Occipital lobe (tissue), 2 donors: Measurements from ENCODE around the gene PSMD2. TPM values are rescaled to one million over a fixed set of nuclear protein-coding genes. Genes with fewer than 3 reads are reported as not detected.

Source experiments
- DNase-seq: peaks from one replicate; lab custom pipeline; 2025; lab: John Stamatoyannopoulos, UW
- total RNA-seq: library from RNA; depleted of rRNA; stranded (reverse); fragments of >200 nt; gene quantifications from one replicate; pipeline ENCODE4 v1.2.3, GENCODE V29; 2014

The PSMD2 gene
- total RNA-seq, 1 donor from 2014 or later = 244 TPM

DNA sequence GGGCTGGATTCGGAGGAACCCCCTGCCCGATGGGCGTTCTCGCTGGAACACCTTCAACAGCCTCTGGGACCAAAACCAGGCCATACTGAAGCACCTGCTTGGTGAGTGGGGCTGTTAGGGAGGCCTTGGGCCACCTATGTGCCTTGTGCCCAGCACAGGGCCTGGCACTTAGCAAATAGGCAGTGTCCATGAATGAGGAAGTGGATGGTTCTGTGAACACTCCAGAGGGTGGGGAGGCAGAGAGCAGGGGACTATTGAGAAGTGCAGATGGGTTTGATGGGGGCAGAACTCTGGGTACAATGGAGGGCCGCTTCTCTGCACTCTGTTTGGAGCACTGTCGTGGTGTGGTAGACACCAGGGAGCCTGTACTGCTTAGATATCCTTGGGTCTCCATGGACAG, 21.7 kb upstream of the PSMD2 start:
- no peak for DNase-seq

DNA sequence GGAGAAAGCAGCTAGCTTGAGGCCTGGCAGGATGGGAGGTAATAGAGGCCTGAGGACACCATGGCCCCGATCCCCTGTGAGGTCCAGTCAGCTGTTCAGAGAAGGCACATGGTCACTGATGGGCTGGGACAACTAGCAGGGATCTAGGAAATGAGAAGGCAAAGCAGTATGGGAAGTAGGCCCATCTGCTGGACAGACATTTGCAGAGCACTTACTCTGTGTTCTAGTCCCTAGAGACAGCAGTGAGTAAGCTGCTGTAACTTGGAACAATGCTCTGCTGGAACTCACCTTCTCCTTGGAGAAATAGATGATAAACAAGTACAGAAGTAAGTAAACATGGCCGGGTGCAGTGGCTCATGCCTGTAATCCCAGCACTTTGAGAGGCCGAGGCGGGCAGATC, 16.1 kb upstream of the PSMD2 start:
- no peak for DNase-seq

DNA sequence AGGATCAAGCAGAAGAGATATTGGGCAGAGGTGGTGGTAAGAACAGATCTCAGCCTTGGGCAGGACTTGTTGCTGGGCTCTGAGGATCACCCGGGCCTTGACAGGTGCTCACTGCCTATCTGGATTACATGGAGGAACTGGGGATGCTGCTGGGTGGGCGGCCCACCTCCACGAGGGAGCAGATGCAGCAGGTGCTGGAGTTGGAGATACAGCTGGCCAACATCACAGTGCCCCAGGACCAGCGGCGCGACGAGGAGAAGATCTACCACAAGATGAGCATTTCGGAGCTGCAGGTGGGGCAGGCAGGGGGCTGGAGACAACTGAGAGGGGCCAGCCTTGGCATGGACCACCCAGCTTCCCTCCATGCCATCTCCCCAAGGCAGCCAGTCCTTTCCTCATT, 15.4 kb upstream of the PSMD2 start:
- no peak for DNase-seq

DNA sequence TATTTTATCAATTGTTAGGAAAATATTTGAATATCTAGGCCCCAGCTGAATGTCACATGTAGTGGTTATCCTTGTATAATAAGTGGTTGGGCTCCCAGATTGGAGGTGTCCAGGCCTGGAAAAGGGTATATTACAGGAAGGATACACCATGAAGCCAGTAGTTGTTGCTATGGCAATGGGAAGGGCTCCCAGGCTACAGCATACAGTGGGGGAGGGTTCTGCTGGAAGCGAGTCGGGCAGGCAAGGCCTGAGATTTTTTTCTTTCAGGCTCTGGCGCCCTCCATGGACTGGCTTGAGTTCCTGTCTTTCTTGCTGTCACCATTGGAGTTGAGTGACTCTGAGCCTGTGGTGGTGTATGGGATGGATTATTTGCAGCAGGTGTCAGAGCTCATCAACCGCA, 14.3 kb upstream of the PSMD2 start:
- peak; percentile 70 for DNase-seq

DNA sequence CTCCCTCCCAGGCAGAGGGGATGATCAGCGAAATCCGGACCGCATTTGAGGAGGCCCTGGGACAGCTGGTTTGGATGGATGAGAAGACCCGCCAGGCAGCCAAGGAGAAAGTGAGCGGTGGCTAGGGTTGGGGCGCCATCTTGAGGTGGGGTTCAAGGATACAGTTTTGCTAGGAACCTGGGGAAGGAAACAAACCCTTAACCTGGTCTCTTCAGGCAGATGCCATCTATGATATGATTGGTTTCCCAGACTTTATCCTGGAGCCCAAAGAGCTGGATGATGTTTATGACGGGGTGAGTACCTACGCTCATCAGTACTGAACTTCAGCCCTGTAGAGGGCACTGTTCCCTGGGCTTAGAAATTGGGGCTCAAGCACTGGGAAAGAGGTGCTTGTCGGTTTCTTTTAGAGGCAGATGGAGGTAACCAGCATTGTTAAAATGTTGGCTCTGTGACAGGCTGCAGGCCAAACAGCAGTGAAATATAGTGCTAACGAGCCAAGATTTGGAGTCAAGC, 9.6 kb upstream of the PSMD2 start:
- DNase-seq = peak; percentile 29

DNA sequence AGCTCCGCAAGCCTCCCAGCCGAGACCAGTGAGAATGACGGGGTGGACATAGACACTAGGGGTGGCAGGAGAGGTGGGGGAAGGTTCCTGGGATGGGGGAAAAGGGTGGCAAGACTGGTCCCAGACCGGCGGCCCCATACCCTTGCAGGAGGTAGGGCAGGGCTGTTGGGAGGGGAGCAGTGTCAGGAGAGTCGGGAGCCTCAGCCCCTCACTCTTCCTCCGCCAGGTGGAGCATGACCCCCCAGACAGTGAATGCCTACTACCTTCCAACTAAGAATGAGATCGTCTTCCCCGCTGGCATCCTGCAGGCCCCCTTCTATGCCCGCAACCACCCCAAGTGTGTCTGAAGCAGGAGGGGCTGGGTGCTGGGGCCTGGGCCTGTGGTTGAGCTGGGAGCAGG, 8.7 kb upstream of the PSMD2 start:
- DNase-seq = no peak

DNA sequence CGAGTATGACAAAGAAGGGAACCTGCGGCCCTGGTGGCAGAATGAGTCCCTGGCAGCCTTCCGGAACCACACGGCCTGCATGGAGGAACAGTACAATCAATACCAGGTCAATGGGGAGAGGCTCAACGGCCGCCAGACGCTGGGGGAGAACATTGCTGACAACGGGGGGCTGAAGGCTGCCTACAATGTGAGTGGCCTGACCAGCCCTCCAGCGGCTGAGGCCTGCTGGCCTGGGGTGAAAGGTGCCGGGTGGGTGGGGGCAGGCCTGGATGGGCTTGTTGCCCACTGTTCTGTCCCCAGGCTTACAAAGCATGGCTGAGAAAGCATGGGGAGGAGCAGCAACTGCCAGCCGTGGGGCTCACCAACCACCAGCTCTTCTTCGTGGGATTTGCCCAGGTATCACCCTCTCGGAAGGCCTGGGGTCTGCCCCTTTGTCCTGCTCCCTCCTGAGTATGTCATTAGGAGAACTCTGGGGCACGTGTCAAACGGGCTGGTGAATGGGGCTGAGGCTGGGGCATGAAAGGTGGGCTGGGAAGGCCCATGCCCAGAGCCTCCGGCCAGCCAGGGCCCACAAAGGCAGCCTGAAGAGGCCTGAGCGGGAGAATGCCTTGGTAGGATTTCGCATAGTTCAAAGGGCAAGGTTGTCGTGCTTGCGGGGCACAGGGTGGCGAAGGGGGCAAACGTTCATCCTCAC, 7.8 kb upstream of the PSMD2 start:
- no peak for DNase-seq

DNA sequence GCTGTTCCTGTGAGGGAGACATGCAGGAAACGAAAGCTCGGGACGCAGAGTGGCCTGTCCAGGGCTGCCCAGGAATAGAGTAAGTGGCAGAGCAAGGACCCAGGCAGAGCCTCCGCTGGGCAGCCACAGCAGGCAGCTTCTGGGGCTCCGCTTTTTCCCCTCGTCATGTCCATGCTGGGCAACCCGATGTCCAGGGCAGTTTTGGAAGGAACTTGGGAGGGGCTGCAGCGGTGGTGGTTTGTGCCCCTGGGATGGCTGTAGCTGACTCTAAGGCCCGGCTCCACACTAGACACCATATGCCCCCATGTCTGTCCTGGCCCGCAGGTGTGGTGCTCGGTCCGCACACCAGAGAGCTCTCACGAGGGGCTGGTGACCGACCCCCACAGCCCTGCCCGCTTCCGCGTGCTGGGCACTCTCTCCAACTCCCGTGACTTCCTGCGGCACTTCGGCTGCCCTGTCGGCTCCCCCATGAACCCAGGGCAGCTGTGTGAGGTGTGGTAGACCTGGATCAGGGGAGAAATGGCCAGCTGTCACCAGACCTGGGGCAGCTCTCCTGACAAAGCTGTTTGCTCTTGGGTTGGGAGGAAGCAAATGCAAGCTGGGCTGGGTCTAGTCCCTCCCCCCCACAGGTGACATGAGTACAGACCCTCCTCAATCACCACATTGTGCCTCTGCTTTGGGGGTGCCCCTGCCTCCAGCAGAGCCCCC, 7.1 kb upstream of the PSMD2 start:
- no peak for DNase-seq

DNA sequence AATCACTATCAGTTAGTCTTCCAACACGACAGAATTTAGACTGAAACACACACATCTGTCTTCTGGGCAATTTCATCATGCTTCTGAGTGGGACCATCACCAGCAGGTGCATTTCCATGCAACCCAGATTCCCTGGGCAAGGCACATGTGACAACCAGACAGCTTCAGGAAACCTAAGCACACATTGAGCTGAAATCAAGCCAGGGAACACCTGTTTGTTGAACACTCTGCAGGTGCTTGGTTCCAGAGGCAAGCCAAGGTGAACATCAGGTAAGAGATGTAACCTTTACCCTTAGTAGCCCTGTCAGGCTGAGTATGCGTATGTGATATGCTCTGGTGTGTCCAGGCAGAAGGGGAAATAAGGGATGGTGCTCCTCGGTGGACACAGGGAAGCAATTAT, 3.3 kb upstream of the PSMD2 start:
- DNase-seq = no peak

DNA sequence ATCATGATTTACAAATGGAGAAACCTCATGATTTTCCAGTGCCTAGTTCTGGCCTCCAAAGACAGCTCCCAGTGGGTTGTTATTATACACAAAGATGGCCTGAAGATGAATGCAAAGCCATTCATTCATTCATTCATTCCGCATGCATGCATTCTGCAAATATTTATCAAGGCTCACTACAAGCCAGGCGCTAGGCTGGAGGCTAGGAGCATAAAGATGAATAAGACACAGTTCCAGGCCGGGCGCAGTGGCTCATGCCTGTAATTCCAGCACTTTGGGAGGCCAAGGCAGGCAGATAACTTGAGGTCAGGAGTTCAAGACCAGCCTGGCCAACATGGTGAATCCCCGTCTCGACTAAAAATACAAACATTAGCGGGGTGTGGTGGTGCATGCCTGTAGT, 2.4 kb upstream of the PSMD2 start:
- DNase-seq = no peak

DNA sequence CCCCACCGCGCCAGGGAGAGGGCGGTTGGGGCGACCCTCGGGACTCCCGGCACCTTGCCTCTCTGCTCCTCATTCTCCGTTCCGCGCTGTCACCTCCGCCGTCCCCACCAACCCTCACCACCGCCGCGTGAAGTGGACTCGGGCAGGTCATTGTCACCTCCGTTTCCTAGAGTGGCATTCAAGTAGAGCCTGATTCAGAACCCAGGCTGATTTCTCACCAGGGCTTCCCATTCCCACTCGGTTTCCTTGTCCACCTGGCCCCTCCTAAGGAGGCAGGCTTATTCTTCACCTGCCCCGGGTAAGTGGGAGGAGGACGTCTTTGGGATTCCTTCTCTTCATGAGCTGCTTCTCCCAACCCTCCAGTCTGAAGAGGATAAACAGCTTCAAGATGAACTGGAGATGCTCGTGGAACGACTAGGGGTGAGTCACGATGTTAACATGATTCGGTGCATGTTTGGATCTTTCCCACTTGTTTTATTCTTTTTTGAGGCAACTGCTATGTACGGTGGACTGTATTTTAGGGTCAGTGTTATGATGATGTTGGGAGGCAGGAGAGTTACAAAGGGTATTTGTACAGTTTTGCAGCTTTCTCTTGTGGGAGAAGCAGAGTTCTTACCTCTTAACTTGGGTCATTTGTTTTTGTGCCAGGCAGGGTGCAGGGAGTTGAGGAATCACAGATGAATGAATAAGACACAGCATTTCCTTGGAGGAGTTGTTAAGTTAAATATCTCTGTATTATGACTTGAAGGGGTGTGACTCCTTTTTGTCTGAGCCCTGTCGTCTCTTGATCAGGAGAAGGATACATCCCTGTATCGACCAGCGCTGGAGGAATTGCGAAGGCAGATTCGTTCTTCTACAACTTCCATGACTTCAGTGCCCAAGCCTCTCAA, 692 bp downstream of the PSMD2 start:
- DNase-seq = no peak

DNA sequence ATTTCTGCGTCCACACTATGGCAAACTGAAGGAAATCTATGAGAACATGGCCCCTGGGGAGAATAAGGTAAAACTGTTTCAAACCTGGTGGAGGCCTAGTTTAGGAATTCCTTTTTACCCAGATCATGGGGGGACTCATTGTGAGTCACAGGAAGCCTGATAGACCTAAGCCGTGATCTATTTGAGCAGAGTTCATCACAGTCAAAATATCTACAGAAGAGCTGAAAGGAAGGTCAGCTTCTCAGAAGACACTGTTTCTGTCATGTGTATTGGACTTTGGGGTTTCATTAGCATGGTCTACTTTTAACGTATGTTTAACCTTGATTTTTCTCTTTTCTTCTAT, 1.3 kb downstream of the PSMD2 start:
- DNase-seq = no peak

DNA sequence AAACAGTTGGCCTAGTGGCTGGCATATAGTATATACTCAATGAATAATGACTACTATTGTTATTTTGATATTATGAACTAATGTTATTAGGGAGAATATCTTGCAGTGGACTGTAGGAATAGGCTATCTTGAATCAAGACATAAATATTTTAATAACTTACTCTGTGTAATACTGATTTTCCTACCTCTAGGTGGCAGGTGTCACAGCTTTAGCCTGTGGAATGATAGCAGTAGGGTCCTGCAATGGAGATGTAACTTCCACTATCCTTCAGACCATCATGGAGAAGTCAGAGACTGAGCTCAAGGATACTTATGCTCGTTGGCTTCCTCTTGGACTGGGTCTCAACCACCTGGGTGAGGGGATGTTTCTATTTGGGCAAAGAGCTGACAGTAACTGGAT, 6.5 kb downstream of the PSMD2 start:
- no peak for DNase-seq

DNA sequence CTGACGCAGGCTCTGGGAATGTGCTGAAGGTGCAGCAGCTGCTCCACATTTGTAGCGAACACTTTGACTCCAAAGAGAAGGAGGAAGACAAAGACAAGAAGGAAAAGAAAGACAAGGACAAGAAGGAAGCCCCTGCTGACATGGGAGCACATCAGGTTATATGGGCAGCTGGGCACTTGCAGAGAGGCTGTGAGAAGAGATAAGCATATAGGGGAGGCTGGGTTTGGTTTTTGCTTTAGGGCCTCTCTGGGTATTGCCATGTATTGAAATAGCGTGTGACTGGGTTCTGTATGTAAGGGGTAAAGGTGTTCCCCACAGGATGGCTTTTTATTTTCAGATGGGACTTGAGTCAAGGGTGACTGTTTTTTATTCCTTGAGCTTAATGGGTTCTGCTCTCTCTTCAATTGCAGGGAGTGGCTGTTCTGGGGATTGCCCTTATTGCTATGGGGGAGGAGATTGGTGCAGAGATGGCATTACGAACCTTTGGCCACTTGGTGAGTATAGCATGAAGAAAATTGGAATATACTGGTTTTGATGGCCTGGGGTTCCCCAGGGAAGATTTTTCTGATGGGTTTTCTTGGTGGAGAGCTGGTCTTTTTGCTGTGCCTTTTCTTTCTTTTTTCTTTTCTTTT, 7.4 kb downstream of the PSMD2 start:
- no peak for DNase-seq

DNA sequence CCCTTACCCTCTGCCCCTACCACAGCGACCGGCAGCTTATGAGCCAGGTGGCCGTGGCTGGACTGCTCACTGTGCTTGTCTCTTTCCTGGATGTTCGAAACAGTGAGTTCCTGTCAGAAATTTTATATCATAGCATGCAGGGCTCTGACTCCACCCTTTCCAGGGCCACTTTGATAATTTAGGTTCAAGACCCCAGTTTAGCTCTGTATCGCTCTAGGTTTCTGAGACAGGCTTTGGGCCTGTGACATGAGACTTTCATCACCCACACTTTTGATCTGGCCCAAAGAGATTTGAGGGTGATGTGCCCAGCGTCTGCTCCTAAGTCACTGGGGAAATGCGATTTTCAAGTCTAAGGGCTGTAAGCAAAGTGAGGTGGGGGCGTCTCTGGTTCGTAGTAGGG, 8.9 kb downstream of the PSMD2 start:
- no peak for DNase-seq

DNA sequence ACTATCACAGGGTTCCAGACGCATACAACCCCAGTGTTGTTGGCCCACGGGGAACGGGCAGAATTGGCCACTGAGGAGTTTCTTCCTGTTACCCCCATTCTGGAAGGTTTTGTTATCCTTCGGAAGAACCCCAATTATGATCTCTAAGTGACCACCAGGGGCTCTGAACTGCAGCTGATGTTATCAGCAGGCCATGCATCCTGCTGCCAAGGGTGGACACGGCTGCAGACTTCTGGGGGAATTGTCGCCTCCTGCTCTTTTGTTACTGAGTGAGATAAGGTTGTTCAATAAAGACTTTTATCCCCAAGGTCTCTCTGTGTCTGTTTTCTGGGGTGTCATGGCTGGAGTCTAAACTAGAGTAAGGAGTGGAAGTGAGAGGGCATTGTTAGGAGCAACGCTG, 9.7 kb downstream of the PSMD2 start:
- DNase-seq = no peak

DNA sequence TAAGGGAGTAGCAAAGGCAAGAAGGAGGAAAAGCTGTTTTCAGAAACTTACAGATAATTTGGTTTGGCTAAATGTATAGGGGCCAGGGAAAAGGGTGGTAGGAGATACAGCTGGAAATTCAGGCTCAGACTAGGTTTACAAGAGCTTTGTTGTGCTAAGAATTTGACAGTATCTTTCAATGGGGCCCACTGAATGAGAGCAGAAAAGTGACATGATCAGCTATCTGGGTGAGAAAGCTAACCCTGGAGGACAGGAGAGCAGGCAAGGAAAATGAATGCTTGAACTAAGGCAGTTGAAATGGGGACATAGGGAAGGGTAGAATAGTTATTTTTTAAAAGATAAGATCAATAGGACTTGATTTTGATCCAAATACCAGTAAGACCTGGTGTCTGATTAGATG, 12.6 kb downstream of the PSMD2 start:
- no peak for DNase-seq

DNA sequence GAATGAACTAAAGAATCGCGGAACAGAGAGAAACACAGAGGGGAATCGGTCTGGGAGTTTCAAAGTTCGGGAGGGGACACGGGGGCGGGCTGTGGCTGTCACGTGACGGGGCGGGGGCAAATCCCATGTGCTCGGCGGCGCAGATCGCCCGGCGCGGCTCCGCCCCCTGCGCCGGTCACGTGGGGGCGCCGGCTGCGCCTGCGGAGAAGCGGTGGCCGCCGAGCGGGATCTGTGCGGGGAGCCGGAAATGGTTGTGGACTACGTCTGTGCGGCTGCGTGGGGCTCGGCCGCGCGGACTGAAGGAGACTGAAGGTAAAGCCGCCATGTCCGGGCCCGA, 15.3 kb downstream of the PSMD2 start, which contains the start of gene EIF4G1:
TSS of gene EIF4G1 (plus strand) at position 244 of the 337 bp plus-strand sequence. CDS start 1,191 bp downstream, outside the sequence.
- peak; percentile 89 for DNase-seq

DNA sequence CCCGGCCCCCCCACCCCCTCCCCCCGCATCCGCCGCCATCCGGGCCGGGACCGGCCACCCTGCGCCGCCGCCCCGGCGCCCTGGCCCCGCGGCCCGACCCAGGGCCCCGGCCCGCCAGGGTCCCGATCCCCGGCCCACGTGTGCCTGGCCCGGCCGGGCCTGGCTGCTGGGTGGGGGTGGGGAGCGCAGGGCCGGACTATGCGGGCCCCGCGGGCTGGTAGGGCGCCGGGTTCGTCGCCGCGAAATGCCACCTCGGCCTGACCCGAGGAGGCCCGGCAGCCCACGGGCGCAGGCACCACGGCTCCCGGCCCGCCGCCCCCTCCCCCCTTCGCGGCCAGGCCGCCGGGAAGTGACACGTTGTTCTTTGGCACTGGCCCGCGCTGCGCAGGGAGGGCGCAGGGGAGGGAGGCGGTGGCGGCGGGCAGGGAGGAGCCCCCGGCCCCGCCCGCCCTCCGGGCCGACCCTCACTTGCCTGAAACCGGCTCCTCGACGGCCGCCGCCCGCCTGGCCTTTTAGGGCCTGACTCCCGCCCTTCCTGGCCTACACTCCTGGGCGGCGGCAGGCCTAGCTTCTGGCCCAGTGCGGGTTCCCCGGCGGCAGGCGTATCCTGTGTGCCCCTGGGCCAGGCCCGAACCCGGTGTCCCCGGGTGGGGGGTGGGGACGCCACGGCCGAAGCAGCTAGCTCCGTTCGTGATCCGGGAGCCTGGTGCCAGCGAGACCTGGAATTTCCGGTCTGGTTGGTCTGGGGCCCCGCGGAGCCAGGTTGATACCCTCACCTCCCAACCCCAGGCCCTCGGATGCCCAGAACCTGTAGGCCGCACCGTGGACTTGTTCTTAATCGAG, 15.9 kb downstream of the PSMD2 start:
- no peak for DNase-seq

DNA sequence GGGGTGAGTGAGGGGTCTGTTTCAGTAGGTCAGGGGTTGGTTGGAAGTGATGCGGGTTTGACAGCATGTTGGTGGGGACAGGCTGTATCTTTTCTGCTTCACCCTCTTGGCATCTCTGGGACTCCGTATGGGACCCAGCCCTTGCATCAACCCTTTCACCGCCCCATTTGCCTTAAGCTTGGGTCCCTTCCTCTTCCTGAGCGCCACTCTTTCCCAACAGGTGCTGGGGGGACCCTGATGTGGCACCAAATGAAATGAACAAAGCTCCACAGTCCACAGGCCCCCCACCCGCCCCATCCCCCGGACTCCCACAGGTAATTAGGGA, 16.5 kb downstream of the PSMD2 start:
- no peak for DNase-seq
